K562 (cell line): Measurements from ENCODE around the gene MAGI1. TPM values are rescaled to one million over a fixed set of nuclear protein-coding genes. Genes with fewer than 3 reads are reported as not detected.

ENCODE experiments used
- ATAC-seq: fragments of 200-7000 bp; cut with Tn5 transposase; 3 replicates; pipeline ENCODE4 v1.9.1; 2020; ENCODE audit warnings: moderate library complexity
- BruUV-seq: library from RNA; stranded (reverse); fragments of 400-500 nt; replicated peaks from 2 replicates; lab custom pipeline; 2021; lab: Mats Ljungman, UMichigan
- CTCF ChIA-PET: fragments of 300-600 bp; formaldehyde crosslinking; extraction: SDS; loops from one replicate; lab custom pipeline; 2021; ENCODE audit warnings: low intra/inter-chr PET ratio; lab: Yijun Ruan, JAX
- POLR2A ChIA-PET: fragments of 300-600, 350-650 bp; sonication (Branson Sonifier 250); formaldehyde crosslinking; extraction: SDS; loops from one replicate; lab custom pipeline; 2021; ENCODE audit warnings: antibody characterized with exemption, inconsistent platforms; lab: Yijun Ruan, JAX
- DNase-seq, 4 experiments: peaks; one replicate each; pipeline versions ENCODE4 v3.0.0 to v3.0.0-alpha.2; 2011 to 2018; ENCODE audit warnings: low spot score in 3 of 4, mixed read lengths in 3 of 4; ENCODE audit errors: extremely low read depth in 1 of 4
- FAIRE-seq: peaks from 2 replicates; lab custom pipeline; 2011; peaks lifted over from hg19 to GRCh38; lab: Jason Lieb, UNC
- H2AFZ ChIP-seq: 2 replicates; pipeline ENCODE4 v1.6.0; 2011; ENCODE audit warnings: low read depth, low read length, control low read depth, inconsistent platforms
- H3K27ac ChIP-seq: fragments of 200-600 bp; 3 replicates; pipeline ENCODE4 v1.8.0; 2011; ENCODE audit warnings: low read depth, mild to moderate bottlenecking, control low read depth, inconsistent platforms, low read length, moderate library complexity, mixed read lengths; ENCODE audit errors: extremely low read depth
- H3K27me3 ChIP-seq, 2 experiments: fragments of 300-600 bp in 1 of 2; 2 replicates in 1 of 2; 3 replicates in 1 of 2; pipeline versions ENCODE4 v1.6.0 to v1.8.0; 2011; ENCODE audit warnings: inconsistent platforms in 2 of 2, low read length in 2 of 2, mild to moderate bottlenecking in 1 of 2, mixed read lengths in 1 of 2, moderate library complexity in 1 of 2; ENCODE audit not compliant: control insufficient read depth in 2 of 2, insufficient read depth in 2 of 2
- H3K36me3 ChIP-seq: fragments of 300-600 bp; 3 replicates; pipeline ENCODE4 v1.8.0; 2011; ENCODE audit warnings: mild to moderate bottlenecking, low read length, inconsistent platforms; ENCODE audit not compliant: control insufficient read depth, insufficient read depth
- H3K4me1 ChIP-seq, 2 experiments: fragments of 200-600 bp in 1 of 2; replicated peaks in 1 of 2; 2 replicates in 1 of 2; 3 replicates in 1 of 2; pipeline versions ENCODE4 v1.5.1 to v1.8.0; 2011; ENCODE audit warnings: inconsistent platforms in 2 of 2, low read length in 2 of 2, mild to moderate bottlenecking in 1 of 2, mixed read lengths in 1 of 2, moderate library complexity in 1 of 2; ENCODE audit not compliant: control insufficient read depth in 2 of 2, insufficient read depth in 2 of 2
- H3K4me2 ChIP-seq: 2 replicates; pipeline ENCODE4 v1.6.1; 2011; ENCODE audit warnings: low read length, control low read depth, inconsistent platforms, mixed read lengths; ENCODE audit not compliant: insufficient read depth
- H3K4me3 ChIP-seq: fragments of 200-600 bp; sonication (generic), shearing (Covaris generic); 2 replicates; pipeline ENCODE4 v1.5.1; 2016; ENCODE audit warnings: control low read depth, inconsistent platforms
- H3K79me2 ChIP-seq: fragments of 200-600 bp; 3 replicates; pipeline ENCODE4 v1.8.0; 2011; ENCODE audit warnings: low read length, inconsistent platforms; ENCODE audit not compliant: control insufficient read depth, insufficient read depth
- H3K9ac ChIP-seq, 2 experiments: 2 replicates each; pipeline versions ENCODE4 v1.6.0 to v1.6.1; 2011; ENCODE audit warnings: low read depth in 2 of 2, low read length in 2 of 2, control low read depth in 1 of 2, inconsistent platforms in 1 of 2, mild to moderate bottlenecking in 1 of 2, mixed read lengths in 1 of 2; ENCODE audit not compliant: insufficient read depth in 1 of 2
- H3K9me1 ChIP-seq: one replicate; pipeline ENCODE4 v1.6.0; 2011; ENCODE audit warnings: inconsistent platforms, mild to moderate bottlenecking, low read length, moderate library complexity; ENCODE audit not compliant: control insufficient read depth, insufficient read depth
- H3K9me3 ChIP-seq: replicated peaks from 2 replicates; pipeline ENCODE4 v1.5.1; 2011; ENCODE audit warnings: low read depth, low read length, inconsistent platforms; ENCODE audit not compliant: control insufficient read depth, insufficient read depth
- H4K20me1 ChIP-seq: replicated peaks from 2 replicates; pipeline ENCODE4 v1.6.1; 2011; ENCODE audit warnings: low read length, inconsistent platforms, mixed read lengths; ENCODE audit not compliant: control insufficient read depth, insufficient read depth
- ASH1L ChIP-seq: fragments of 450-650 bp; IDR thresholded peaks from 2 replicates; pipeline ENCODE4 v1.6.1; 2018; ENCODE audit warnings: borderline replicate concordance, mild to moderate bottlenecking, low read depth; ENCODE audit not compliant: partially characterized antibody
- CEBPB ChIP-seq: fragments of 450-650 bp; IDR thresholded peaks from 2 replicates; pipeline ENCODE4 v1.6.1; 2016; ENCODE audit warnings: missing genetic modification characterization, missing compliant biosample characterization
- CHD2 ChIP-seq: IDR thresholded peaks from 2 replicates; pipeline ENCODE4 v1.6.1; 2011; ENCODE audit warnings: low read depth, low read length
- CXXC5 ChIP-seq: fragments of 250-450 bp; sonication (Bioruptor Pico); IDR thresholded peaks from 2 replicates; pipeline ENCODE4 v1.8.0; 2022; ENCODE audit warnings: inconsistent platforms, mild to moderate bottlenecking, moderate library complexity
- ETS2 ChIP-seq: IDR thresholded peaks from 2 replicates; pipeline ENCODE4 v1.6.1; 2016; ENCODE audit warnings: borderline replicate concordance, missing genetic modification characterization, mild to moderate bottlenecking, moderate library complexity, missing compliant biosample characterization; ENCODE audit not compliant: poor library complexity, severe bottlenecking
- ETV1 ChIP-seq: fragments of 450-650 bp; conservative IDR thresholded peaks from 2 replicates; pipeline ENCODE4 v1.6.1; 2016; ENCODE audit warnings: missing genetic modification characterization, control low read depth, low read depth, missing compliant biosample characterization
- GABPB2 ChIP-seq: fragments of 250-450 bp; sonication (Bioruptor Pico); conservative IDR thresholded peaks from 2 replicates; pipeline ENCODE4 v1.5.1; 2021; ENCODE audit warnings: mild to moderate bottlenecking
- MYNN ChIP-seq, 2 experiments: sonication (generic); formaldehyde crosslinking in 1 of 2; IDR thresholded peaks; 2 replicates each; pipeline versions ENCODE4 v1.5.0 to v1.6.1; 2016 to 2020; ENCODE audit warnings: antibody characterized with exemption in 1 of 2, missing genetic modification reagents in 1 of 2
- PREB ChIP-seq: sonication (generic); formaldehyde crosslinking; IDR thresholded peaks from 2 replicates; pipeline ENCODE4 v1.8.1; 2023; ENCODE audit warnings: mild to moderate bottlenecking, missing genetic modification reagents
- RBM17 ChIP-seq: fragments of 200-400 bp; formaldehyde crosslinking; IDR thresholded peaks from 2 replicates; pipeline ENCODE4 v1.6.1; 2017; ENCODE audit warnings: low read depth, mild to moderate bottlenecking, low read length, borderline replicate concordance
- VEZF1 ChIP-seq: fragments of 200-800 bp; sonication (Bioruptor generic); IDR thresholded peaks from 2 replicates; pipeline ENCODE4 v1.6.1; 2017; ENCODE audit warnings: missing genetic modification characterization, missing compliant biosample characterization
- ZBTB5 ChIP-seq: fragments of 450-650 bp; IDR thresholded peaks from 2 replicates; pipeline ENCODE4 v1.6.1; 2017; ENCODE audit warnings: antibody characterized with exemption
- ZNF121 ChIP-seq: sonication (generic); formaldehyde crosslinking; conservative IDR thresholded peaks from 2 replicates; pipeline ENCODE4 v1.8.0; 2022; ENCODE audit warnings: missing genetic modification reagents
- ZNF583 ChIP-seq: fragments of 250-450 bp; sonication (Bioruptor Pico); IDR thresholded peaks from 2 replicates; pipeline ENCODE4 v1.4.0; 2020
- WGBS: fragments of 100-300 bp; shearing (Covaris generic); methylation state at CpG from one replicate; pipeline ENCODE4 v1.1.6; 2016; ENCODE audit warnings: low coverage, mixed read lengths; ENCODE audit not compliant: insufficient coverage; ENCODE audit errors: missing lambda C conversion rate; 5-methylcytosine and 5-hydroxymethylcytosine counted together
- in situ Hi-C: fragments of 300-500 bp; cut with MboI; formaldehyde crosslinking; loops from 4 replicates; pipeline ENCODE4 v1.15.0; 2018; ENCODE audit warnings: inconsistent platforms, mixed read lengths
- intact Hi-C: fragments of 100-400 bp; cut with micrococcal nuclease; formaldehyde crosslinking; loops from 2 replicates; pipeline ENCODE4 v1.14.2; 2022
- polyA plus RNA-seq, 8 experiments: library from polyadenylated mRNA; depleted of rRNA in 4 of 8; stranded (reverse) in 5 of 8; unstranded in 3 of 8; fragments of >200 nt; fragmentation: Nextera tagmentation in 2 of 8; fragmentation: Illumina TruSeq in 1 of 8; extraction: Ambion mirVana in 2 of 8; extraction: Trizol in 1 of 8; gene quantifications; 2 replicates each; pipeline versions ENCODE4 v1.2.1 to v1.2.3, GENCODE V29; 2011 to 2014; ENCODE audit warnings: inconsistent platforms in 1 of 8, missing spikeins in 1 of 8
- total RNA-seq, 7 experiments: library from RNA; depleted of rRNA in 6 of 7; stranded (reverse); fragments of >200 nt in 6 of 7; fragmentation: Illumina TruSeq in 2 of 7; extraction: Trizol in 2 of 7; gene quantifications; 2 replicates each; pipeline versions ENCODE4 v1.2.1 to v1.2.3, GENCODE V29; 2011 to 2021; ENCODE audit warnings: low replicate concordance in 1 of 7

MAGI1 gene
- total and polyA plus RNA-seq, 9 of the 15 experiments (the other 6 are each of a cell fraction or from before 2014, with no cell fraction given) = 7.8 to 59.4 (median 43.2) TPM

- intact Hi-C loops (no loop called here), in situ Hi-C loops (no loop called here)
- H3K79me2 ChIP-seq = no peaks in the 10 kb centered on the region
- no peak for FAIRE-seq
- no peaks in the 10 kb centered on the region for H3K9me1 ChIP-seq
- H3K4me3 ChIP-seq = no peak overlapping the region
- POLR2A ChIA-PET = no interaction called here
- no peaks in the 10 kb centered on the region for H3K27me3 ChIP-seq
- no peaks in the 10 kb centered on the region for H3K9me3 ChIP-seq
- TF ChIP-seq CXXC5 (CRISPR knock-in tag) (no peak), ASH1L (no peak), GABPB2 (no peak), ZNF583 (no peak), CHD2 (no peak), RBM17 (no peak), ZNF121 (CRISPR knock-in tag) (no peak), VEZF1 (CRISPR knock-in tag) (no peak), PREB (CRISPR knock-in tag) (no peak), MYNN (IDR thresholded peaks at IDR 0.05) (no peak), MYNN (CRISPR knock-in tag; IDR thresholded peaks at IDR 0.05) (no peak), ETS2 (no peak), CEBPB (no peak), ZBTB5 (no peak), ETV1 (tag) (no peak)
- TF ChIP-seq, all 486 proteins: peak for 0
- Histone ChIP-seq H3K27ac (no peak overlapping the region), H2AFZ (no peak overlapping the region), H3K9ac (no peak overlapping the region), H3K4me1 (no peaks in the 10 kb centered on the region), H3K4me2 (no peak overlapping the region), H3K36me3 (peaks cover 77% of the 10 kb centered on the region), H4K20me1 (no peaks in the 10 kb centered on the region)
- DNase-seq (no peak), ATAC-seq (no peak)
- WGBS = 87% methylated on average over 5 of the region's 6 CpGs
- CTCF ChIA-PET = interaction anchor here (0.7 kb wide), 1 partner anchor 12 kb away, joined by 3 read pairs; no protein-coding TSS in a partner anchor
- BruUV-seq = no TSS peak
Observed at GRCh38 chr3:65432388-65433003, 606.2 kb downstream of the MAGI1 start.
